HCT116 (cell line): ENCODE measurements around the gene SCG3. TPM values are rescaled to one million over a fixed set of nuclear protein-coding genes. Genes with fewer than 3 reads are reported as not detected.

Experiments
- ATAC-seq: fragments of 200-7000 bp; cut with Tn5 transposase; 2 replicates; pipeline ENCODE4 v1.9.1; 2020; ENCODE audit warnings: mild to moderate bottlenecking, moderate library complexity
- BruUV-seq: library from RNA; stranded (reverse); fragments of 400-500 nt; replicated peaks from 2 replicates; lab custom pipeline; 2021; lab: Mats Ljungman, UMichigan
- CTCF ChIA-PET: fragments of 300-600 bp; sonication (Branson Sonifier 250); formaldehyde crosslinking; loops from one replicate; lab custom pipeline; 2021; ENCODE audit warnings: antibody characterized with exemption; lab: Charles Lee
- POLR2A ChIA-PET: fragments of 300-600, 350-600 bp; sonication (Branson Sonifier 250); formaldehyde crosslinking; loops from one replicate; lab custom pipeline; 2021; ENCODE audit warnings: antibody characterized with exemption; lab: Charles Lee
- RAD21 ChIA-PET, 2 experiments: fragments of 300-600 bp; sonication (Branson Sonifier 250); formaldehyde crosslinking; loops; one replicate each; lab custom pipeline; 2023; ENCODE audit warnings: low total read pairs in 2 of 2; ENCODE audit not compliant: uncharacterized antibody in 2 of 2, unreplicated experiment in 2 of 2, low non-redundant PET in 1 of 2; lab: Charles Lee
- DNase-seq: peaks from one replicate; pipeline ENCODE4 v3.0.0-alpha.2; 2010; ENCODE audit warnings: low read depth, low spot score
- H2AFZ ChIP-seq: fragments of 200-600 bp; shearing (Covaris generic), sonication (generic); 2 replicates; pipeline ENCODE4 v1.6.1; 2017; ENCODE audit warnings: low read depth, mixed run types, mixed read lengths, antibody characterized with exemption, low read length; ENCODE audit not compliant: poor library complexity, severe bottlenecking
- H3K27ac ChIP-seq: 2 replicates; pipeline ENCODE4 v1.5.1; 2012; ENCODE audit warnings: low read depth, low read length
- H3K27me3 ChIP-seq: fragments of 200-600 bp; sonication (generic); 2 replicates; pipeline ENCODE4 v1.6.1; 2016; ENCODE audit warnings: mixed run types, low read length, mixed read lengths; ENCODE audit not compliant: insufficient read depth
- H3K36me3 ChIP-seq, 2 experiments: fragments of 200-500 bp in 1 of 2; fragments of 200-600 bp in 1 of 2; sonication (Bioruptor generic) in 1 of 2; sonication (generic) in 1 of 2; 2 replicates each; pipeline versions ENCODE4 v1.5.1 to v1.6.1; 2014 to 2016; ENCODE audit warnings: low read length in 2 of 2, inconsistent platforms in 1 of 2, mixed read lengths in 1 of 2, mixed run types in 1 of 2; ENCODE audit not compliant: insufficient read depth in 2 of 2, control insufficient read depth in 1 of 2
- H3K4me1 ChIP-seq, 2 experiments: fragments of 200-600 bp in 1 of 2; sonication (generic) in 1 of 2; 2 replicates each; pipeline versions ENCODE4 v1.5.1 to v1.6.1; 2012 to 2017; ENCODE audit warnings: low read length in 2 of 2, inconsistent platforms in 1 of 2, mild to moderate bottlenecking in 1 of 2, mixed read lengths in 1 of 2, mixed run types in 1 of 2, moderate library complexity in 1 of 2; ENCODE audit not compliant: insufficient read depth in 2 of 2, control insufficient read depth in 1 of 2
- H3K4me2 ChIP-seq: fragments of 200-600 bp; sonication (generic); 2 replicates; pipeline ENCODE4 v1.6.1; 2017; ENCODE audit warnings: mixed run types, low read length, mixed read lengths
- H3K4me3 ChIP-seq, 2 experiments: fragments of 200-600 bp in 1 of 2; sonication (generic) in 1 of 2; replicated peaks in 1 of 2; 2 replicates each; pipeline ENCODE4 v1.5.1; 2011 to 2016; ENCODE audit warnings: low read length in 2 of 2, control low read depth in 1 of 2, low read depth in 1 of 2, mild to moderate bottlenecking in 1 of 2, mixed read lengths in 1 of 2, mixed run types in 1 of 2
- H3K79me2 ChIP-seq: fragments of 200-600 bp; sonication (generic); 2 replicates; pipeline ENCODE4 v1.6.1; 2017; ENCODE audit warnings: mild to moderate bottlenecking, mixed run types, low read length, moderate library complexity, mixed read lengths; ENCODE audit not compliant: insufficient read depth
- H3K9ac ChIP-seq: fragments of 200-600 bp; sonication (generic); 2 replicates; pipeline ENCODE4 v1.6.1; 2016; ENCODE audit warnings: low read length, mixed read lengths
- H3K9me2 ChIP-seq: fragments of 200-600 bp; sonication (generic), shearing (Covaris generic); 2 replicates; pipeline ENCODE4 v1.6.1; 2017; ENCODE audit warnings: mixed run types, mild to moderate bottlenecking, moderate library complexity; ENCODE audit not compliant: insufficient read depth
- H3K9me3 ChIP-seq, 2 experiments: fragments of 200-500 bp in 1 of 2; fragments of 200-600 bp in 1 of 2; sonication (Bioruptor generic) in 1 of 2; sonication (generic) in 1 of 2; 2 replicates each; pipeline ENCODE4 v1.6.1; 2014 to 2017; ENCODE audit warnings: low read length in 2 of 2, mixed read lengths in 2 of 2, inconsistent platforms in 1 of 2, low read depth in 1 of 2, mild to moderate bottlenecking in 1 of 2, mixed run types in 1 of 2, moderate library complexity in 1 of 2; ENCODE audit not compliant: control insufficient read depth in 1 of 2, insufficient read depth in 1 of 2
- H4K20me1 ChIP-seq: fragments of 200-600 bp; sonication (generic), shearing (Covaris generic); 2 replicates; pipeline ENCODE4 v1.6.1; 2017; ENCODE audit warnings: mixed run types, mild to moderate bottlenecking, moderate library complexity; ENCODE audit not compliant: insufficient read depth
- ATF3 ChIP-seq: IDR thresholded peaks from 2 replicates; pipeline ENCODE4 v1.6.1; 2012
- CBX3 ChIP-seq: IDR thresholded peaks from 2 replicates; pipeline ENCODE4 v1.6.1; 2012; ENCODE audit warnings: low read depth
- CEBPB ChIP-seq: IDR thresholded peaks from 2 replicates; pipeline ENCODE4 v1.6.1; 2012; ENCODE audit warnings: low read depth
- EGR1 ChIP-seq: IDR thresholded peaks from 2 replicates; pipeline ENCODE4 v1.6.1; 2012; ENCODE audit warnings: low read depth
- ELF1 ChIP-seq: IDR thresholded peaks from 2 replicates; pipeline ENCODE4 v1.6.1; 2012; ENCODE audit warnings: low read depth, borderline replicate concordance
- EZH2 ChIP-seq: fragments of 200-600 bp; sonication (generic); IDR thresholded peaks from 2 replicates; pipeline ENCODE4 v1.6.1; 2017; ENCODE audit warnings: antibody characterized with exemption, mixed run types
- JUND ChIP-seq: IDR thresholded peaks from 2 replicates; pipeline ENCODE4 v1.6.1; 2012
- MAX ChIP-seq: IDR thresholded peaks from 2 replicates; pipeline ENCODE4 v1.6.1; 2012
- POLR2A ChIP-seq: IDR thresholded peaks from 2 replicates; pipeline ENCODE4 v1.7.0; 2011; ENCODE audit warnings: borderline replicate concordance; ENCODE audit not compliant: insufficient read depth, insufficient read length; ENCODE audit errors: extremely low read depth
- POLR2AphosphoS5 ChIP-seq: IDR thresholded peaks from 2 replicates; pipeline ENCODE4 v1.6.1; 2011; ENCODE audit warnings: mild to moderate bottlenecking, low read depth, low read length, moderate library complexity
- RAD21 ChIP-seq: IDR thresholded peaks from 2 replicates; pipeline ENCODE4 v1.6.1; 2012; ENCODE audit warnings: low read depth, mild to moderate bottlenecking
- SIN3A ChIP-seq: IDR thresholded peaks from 2 replicates; pipeline ENCODE4 v1.6.1; 2012; ENCODE audit warnings: low read depth
- SP1 ChIP-seq: IDR thresholded peaks from 2 replicates; pipeline ENCODE4 v1.6.1; 2012; ENCODE audit warnings: low read depth
- SRF ChIP-seq: IDR thresholded peaks from 2 replicates; pipeline ENCODE4 v1.6.1; 2012; ENCODE audit warnings: low read depth
- TCF7L2 ChIP-seq: IDR thresholded peaks from 2 replicates; pipeline ENCODE4 v1.7.0; 2011; ENCODE audit warnings: borderline replicate concordance, inconsistent platforms; ENCODE audit not compliant: insufficient read depth, insufficient read length; ENCODE audit errors: extremely low read depth
- YY1 ChIP-seq: IDR thresholded peaks from 2 replicates; pipeline ENCODE4 v1.6.1; 2011; ENCODE audit warnings: low read length, low read depth, moderate library complexity, mild to moderate bottlenecking; ENCODE audit not compliant: insufficient replicate concordance; ENCODE audit errors: extremely low read depth
- ZFX ChIP-seq: fragments of 450-650 bp; IDR thresholded peaks from 2 replicates; pipeline ENCODE4 v1.6.1; 2017
- intact Hi-C: fragments of 100-400 bp; cut with micrococcal nuclease; formaldehyde crosslinking; loops from 2 replicates; pipeline ENCODE4 v1.10.0; 2022
- total RNA-seq: library from RNA; stranded (reverse); gene quantifications from one replicate; pipeline ENCODE4 v1.2.1, GENCODE V29; 2021; ENCODE audit not compliant: unreplicated experiment
- TF ChIP-seq, protein P1 (sequence below): IDR thresholded peaks from 2 replicates; pipeline ENCODE4 v1.6.1; 2011; ENCODE audit warnings: mild to moderate bottlenecking, low read length, moderate library complexity; ENCODE audit not compliant: insufficient replicate concordance; ENCODE audit errors: extremely low read depth
- TF ChIP-seq, protein P2 (sequence below): IDR thresholded peaks from 2 replicates; pipeline ENCODE4 v1.6.1; 2012; ENCODE audit warnings: low read depth

SCG3 gene
- total RNA-seq, 1 experiment from 2014 or later = not detected

GRCh38 chr15:51642696-51643095 is 38.6 kb upstream of the SCG3 start:
- Histone ChIP-seq H3K4me3 (no peak overlapping the region), H3K36me3 (no peaks in the 10 kb centered on the region), H3K27me3 (no peaks in the 10 kb centered on the region), H3K9me3 (no peaks in the 10 kb centered on the region), H3K9me2 (no peaks in the 10 kb centered on the region), H3K9ac (no peak overlapping the region), H3K27ac (no peak overlapping the region), H4K20me1 (no peaks in the 10 kb centered on the region), H3K79me2 (no peaks in the 10 kb centered on the region), H3K4me1 (peaks cover 3 to 4% of the 10 kb centered on the region in 2 experiments; a peak in 2 of 4 replicates), H2AFZ (no peak overlapping the region), H3K4me2 (no peak overlapping the region)
- DNase-seq (no peak), ATAC-seq (no peak)
- RAD21 ChIA-PET = no interaction called here
- POLR2A ChIA-PET = no interaction called here
- BruUV-seq = no TSS peak
- TF ChIP-seq RAD21 (no peak), YY1 (no peak), POLR2AphosphoS5 (no peak), POLR2A (no peak), JUND (no peak), ATF3 (no peak), MAX (no peak), CEBPB (no peak), ELF1 (no peak), EGR1 (no peak), SIN3A (no peak), SRF (no peak), ZFX (no peak), SP1 (no peak), TCF7L2 (no peak), EZH2 (no peak), CBX3 (no peak)
- TF ChIP-seq, protein P1, sequence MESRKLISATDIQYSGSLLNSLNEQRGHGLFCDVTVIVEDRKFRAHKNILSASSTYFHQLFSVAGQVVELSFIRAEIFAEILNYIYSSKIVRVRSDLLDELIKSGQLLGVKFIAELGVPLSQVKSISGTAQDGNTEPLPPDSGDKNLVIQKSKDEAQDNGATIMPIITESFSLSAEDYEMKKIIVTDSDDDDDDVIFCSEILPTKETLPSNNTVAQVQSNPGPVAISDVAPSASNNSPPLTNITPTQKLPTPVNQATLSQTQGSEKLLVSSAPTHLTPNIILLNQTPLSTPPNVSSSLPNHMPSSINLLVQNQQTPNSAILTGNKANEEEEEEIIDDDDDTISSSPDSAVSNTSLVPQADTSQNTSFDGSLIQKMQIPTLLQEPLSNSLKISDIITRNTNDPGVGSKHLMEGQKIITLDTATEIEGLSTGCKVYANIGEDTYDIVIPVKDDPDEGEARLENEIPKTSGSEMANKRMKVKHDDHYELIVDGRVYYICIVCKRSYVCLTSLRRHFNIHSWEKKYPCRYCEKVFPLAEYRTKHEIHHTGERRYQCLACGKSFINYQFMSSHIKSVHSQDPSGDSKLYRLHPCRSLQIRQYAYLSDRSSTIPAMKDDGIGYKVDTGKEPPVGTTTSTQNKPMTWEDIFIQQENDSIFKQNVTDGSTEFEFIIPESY = no peak
- TF ChIP-seq, protein P2, sequence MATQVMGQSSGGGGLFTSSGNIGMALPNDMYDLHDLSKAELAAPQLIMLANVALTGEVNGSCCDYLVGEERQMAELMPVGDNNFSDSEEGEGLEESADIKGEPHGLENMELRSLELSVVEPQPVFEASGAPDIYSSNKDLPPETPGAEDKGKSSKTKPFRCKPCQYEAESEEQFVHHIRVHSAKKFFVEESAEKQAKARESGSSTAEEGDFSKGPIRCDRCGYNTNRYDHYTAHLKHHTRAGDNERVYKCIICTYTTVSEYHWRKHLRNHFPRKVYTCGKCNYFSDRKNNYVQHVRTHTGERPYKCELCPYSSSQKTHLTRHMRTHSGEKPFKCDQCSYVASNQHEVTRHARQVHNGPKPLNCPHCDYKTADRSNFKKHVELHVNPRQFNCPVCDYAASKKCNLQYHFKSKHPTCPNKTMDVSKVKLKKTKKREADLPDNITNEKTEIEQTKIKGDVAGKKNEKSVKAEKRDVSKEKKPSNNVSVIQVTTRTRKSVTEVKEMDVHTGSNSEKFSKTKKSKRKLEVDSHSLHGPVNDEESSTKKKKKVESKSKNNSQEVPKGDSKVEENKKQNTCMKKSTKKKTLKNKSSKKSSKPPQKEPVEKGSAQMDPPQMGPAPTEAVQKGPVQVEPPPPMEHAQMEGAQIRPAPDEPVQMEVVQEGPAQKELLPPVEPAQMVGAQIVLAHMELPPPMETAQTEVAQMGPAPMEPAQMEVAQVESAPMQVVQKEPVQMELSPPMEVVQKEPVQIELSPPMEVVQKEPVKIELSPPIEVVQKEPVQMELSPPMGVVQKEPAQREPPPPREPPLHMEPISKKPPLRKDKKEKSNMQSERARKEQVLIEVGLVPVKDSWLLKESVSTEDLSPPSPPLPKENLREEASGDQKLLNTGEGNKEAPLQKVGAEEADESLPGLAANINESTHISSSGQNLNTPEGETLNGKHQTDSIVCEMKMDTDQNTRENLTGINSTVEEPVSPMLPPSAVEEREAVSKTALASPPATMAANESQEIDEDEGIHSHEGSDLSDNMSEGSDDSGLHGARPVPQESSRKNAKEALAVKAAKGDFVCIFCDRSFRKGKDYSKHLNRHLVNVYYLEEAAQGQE = no peak
- intact Hi-C loops = no loop called here
- CTCF ChIA-PET = no interaction called here
